MCF 10A (cell line): Measurements from ENCODE around the gene ZDHHC8. TPM values are rescaled to one million over a fixed set of nuclear protein-coding genes. Genes with fewer than 3 reads are reported as not detected.

Experiments
- BruUV-seq: library from RNA; stranded (reverse); fragments of 400-500 nt; replicated peaks from 2 replicates; lab custom pipeline; 2021; lab: Mats Ljungman, UMichigan
- CTCF ChIA-PET: fragments of 300-600 bp; sonication (Branson Sonifier 250); formaldehyde crosslinking; extraction: SDS; loops from one replicate; lab custom pipeline; 2021; ENCODE audit warnings: antibody characterized with exemption, inconsistent platforms; lab: Yijun Ruan, JAX
- POLR2A ChIA-PET: fragments of 300-600, 350-650 bp; sonication (Branson Sonifier 250); formaldehyde crosslinking; extraction: SDS; loops from one replicate; lab custom pipeline; 2020; ENCODE audit warnings: antibody characterized with exemption, inconsistent platforms; lab: Yijun Ruan, JAX
- DNase-seq: peaks from one replicate; pipeline ENCODE4 v3.0.0-alpha.2; 2018; ENCODE audit not compliant: unreplicated experiment
- H3K27ac Mint-ChIP-seq: one replicate; pipeline ENCODE4 v1.8.0; 2022; ENCODE audit warnings: mild to moderate bottlenecking, low read depth, mixed read lengths; ENCODE audit not compliant: unreplicated experiment
- H3K27me3 Mint-ChIP-seq: one replicate; pipeline ENCODE4 v1.8.0; 2022; ENCODE audit warnings: mixed read lengths; ENCODE audit not compliant: insufficient read depth, unreplicated experiment
- H3K36me3 Mint-ChIP-seq: one replicate; pipeline ENCODE4 v1.8.0; 2022; ENCODE audit warnings: mild to moderate bottlenecking, moderate library complexity, mixed read lengths; ENCODE audit not compliant: insufficient read depth, unreplicated experiment
- H3K4me1 Mint-ChIP-seq: one replicate; pipeline ENCODE4 v1.8.0; 2022; ENCODE audit warnings: mixed read lengths; ENCODE audit not compliant: insufficient read depth, unreplicated experiment
- H3K4me3 Mint-ChIP-seq: one replicate; pipeline ENCODE4 v1.8.0; 2022; ENCODE audit warnings: mild to moderate bottlenecking, moderate library complexity, mixed read lengths; ENCODE audit not compliant: unreplicated experiment
- H3K9me3 Mint-ChIP-seq: one replicate; pipeline ENCODE4 v1.8.0; 2022; ENCODE audit warnings: mixed read lengths; ENCODE audit not compliant: unreplicated experiment
- intact Hi-C: fragments of 100-400 bp; cut with micrococcal nuclease; formaldehyde crosslinking; loops from 2 replicates; pipeline ENCODE4 v1.14.1; 2022
- total RNA-seq: library from RNA; stranded (reverse); gene quantifications from 2 replicates; pipeline ENCODE4 v1.2.3, GENCODE V29; 2022
- TF ChIP-seq, protein P1 (sequence below): fragments of 200-600 bp; IDR thresholded peaks from one replicate; pipeline ENCODE4 v1.8.0; 2022; ENCODE audit warnings: antibody characterized with exemption, mild to moderate bottlenecking; ENCODE audit not compliant: unreplicated experiment

ZDHHC8 gene
- total RNA-seq, 1 experiment from 2014 or later = 44.8 TPM

DNA sequence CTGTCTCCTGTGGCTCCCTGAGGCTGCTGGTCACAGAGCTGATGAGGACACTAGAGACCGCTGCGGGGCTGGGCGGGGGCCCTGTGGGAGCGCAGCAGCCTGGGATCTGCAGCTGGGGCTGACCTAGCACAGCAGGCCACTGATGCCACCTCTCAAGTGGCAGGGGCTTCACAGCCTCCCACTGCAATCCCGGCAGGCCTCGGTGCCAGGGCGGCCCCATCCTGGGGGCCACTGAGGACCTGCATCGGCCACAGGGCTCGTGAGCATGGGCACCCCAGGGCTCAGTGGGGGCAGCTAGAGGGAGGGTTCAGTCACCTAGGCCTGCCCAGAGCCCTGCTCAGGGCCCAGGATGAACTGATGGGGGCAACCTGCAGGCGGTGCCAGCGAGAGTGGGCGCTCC is 33.8 kb downstream of the ZDHHC8 start:
- intact Hi-C loops = no loop called here
- Mint-ChIP-seq H3K4me1 (no peaks in the 10 kb centered on the region), H3K36me3 (no peaks in the 10 kb centered on the region), H3K27me3 (no peaks in the 10 kb centered on the region), H3K4me3 (no peak overlapping the region), H3K9me3 (no peaks in the 10 kb centered on the region), H3K27ac (no peak overlapping the region)
- POLR2A ChIA-PET = no interaction called here
- BruUV-seq = no TSS peak
- no peak for DNase-seq
- CTCF ChIA-PET = no interaction called here
- TF ChIP-seq, protein P1, sequence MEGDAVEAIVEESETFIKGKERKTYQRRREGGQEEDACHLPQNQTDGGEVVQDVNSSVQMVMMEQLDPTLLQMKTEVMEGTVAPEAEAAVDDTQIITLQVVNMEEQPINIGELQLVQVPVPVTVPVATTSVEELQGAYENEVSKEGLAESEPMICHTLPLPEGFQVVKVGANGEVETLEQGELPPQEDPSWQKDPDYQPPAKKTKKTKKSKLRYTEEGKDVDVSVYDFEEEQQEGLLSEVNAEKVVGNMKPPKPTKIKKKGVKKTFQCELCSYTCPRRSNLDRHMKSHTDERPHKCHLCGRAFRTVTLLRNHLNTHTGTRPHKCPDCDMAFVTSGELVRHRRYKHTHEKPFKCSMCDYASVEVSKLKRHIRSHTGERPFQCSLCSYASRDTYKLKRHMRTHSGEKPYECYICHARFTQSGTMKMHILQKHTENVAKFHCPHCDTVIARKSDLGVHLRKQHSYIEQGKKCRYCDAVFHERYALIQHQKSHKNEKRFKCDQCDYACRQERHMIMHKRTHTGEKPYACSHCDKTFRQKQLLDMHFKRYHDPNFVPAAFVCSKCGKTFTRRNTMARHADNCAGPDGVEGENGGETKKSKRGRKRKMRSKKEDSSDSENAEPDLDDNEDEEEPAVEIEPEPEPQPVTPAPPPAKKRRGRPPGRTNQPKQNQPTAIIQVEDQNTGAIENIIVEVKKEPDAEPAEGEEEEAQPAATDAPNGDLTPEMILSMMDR = no peak

DNA sequence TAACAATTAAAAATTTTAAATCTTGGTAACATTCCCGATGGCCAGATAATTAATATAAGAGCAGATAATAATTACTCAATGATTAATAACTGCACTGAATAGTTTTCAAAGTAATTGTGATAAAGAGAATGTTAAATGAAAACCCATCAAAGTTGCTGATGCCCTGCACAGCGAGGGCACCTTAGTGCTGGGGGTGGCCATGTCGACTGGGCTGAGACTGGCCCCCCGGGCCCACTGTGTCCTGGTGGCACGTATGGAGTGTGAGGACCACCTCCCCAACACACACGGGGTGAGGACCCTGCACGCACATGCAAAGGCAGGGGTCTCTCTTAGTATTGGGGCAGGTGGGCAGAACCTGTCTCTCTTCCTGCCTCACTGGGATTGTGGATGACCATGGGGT is 34.3 kb downstream of the ZDHHC8 start:
- no peak overlapping the region for H3K27ac Mint-ChIP-seq
- ChIA-PET CTCF (interaction anchor here (1.1 kb wide), 1 partner anchor 9 kb away, joined by 3 read pairs; no protein-coding TSS in a partner anchor), POLR2A (no interaction called here)
- no peak overlapping the region for H3K4me3 Mint-ChIP-seq
- DNase-seq = no peak
- H3K4me1 Mint-ChIP-seq = no peaks in the 10 kb centered on the region
- TF ChIP-seq, protein P1 = no peak
- no peaks in the 10 kb centered on the region for H3K27me3 Mint-ChIP-seq
- BruUV-seq = no TSS peak
- H3K36me3 Mint-ChIP-seq = no peaks in the 10 kb centered on the region
- intact Hi-C loops = no loop called here
- no peaks in the 10 kb centered on the region for H3K9me3 Mint-ChIP-seq

DNA sequence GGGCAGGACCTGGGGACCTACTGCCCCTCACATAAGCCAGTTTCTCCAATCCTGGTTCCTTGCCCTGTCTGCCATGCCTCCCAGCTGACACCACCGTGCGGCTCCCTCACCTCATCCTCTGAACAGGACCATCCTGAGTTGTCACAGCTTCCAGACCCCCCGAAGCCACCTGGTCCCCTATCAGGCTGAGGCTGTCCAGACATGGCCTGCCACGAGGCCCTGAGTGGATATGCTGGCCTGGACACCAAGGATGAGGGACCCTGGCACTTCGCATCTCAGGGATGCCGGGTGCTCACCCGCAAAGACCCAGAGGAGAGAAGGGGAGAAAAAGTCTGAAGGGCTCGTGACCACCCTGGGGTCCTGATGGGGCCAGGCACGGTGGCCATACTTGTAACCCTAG is 35.1 kb downstream of the ZDHHC8 start:
- BruUV-seq = no TSS peak
- POLR2A ChIA-PET = no interaction called here
- Mint-ChIP-seq H3K4me1 (no peaks in the 10 kb centered on the region), H3K4me3 (no peak overlapping the region), H3K27ac (no peak overlapping the region), H3K27me3 (no peaks in the 10 kb centered on the region), H3K36me3 (no peaks in the 10 kb centered on the region), H3K9me3 (no peaks in the 10 kb centered on the region)
- CTCF ChIA-PET = interaction anchor here (1.1 kb wide), 1 partner anchor 9 kb away, joined by 3 read pairs; no protein-coding TSS in a partner anchor
- TF ChIP-seq, protein P1 = no peak
- intact Hi-C loops = no loop called here
- no peak for DNase-seq

DNA sequence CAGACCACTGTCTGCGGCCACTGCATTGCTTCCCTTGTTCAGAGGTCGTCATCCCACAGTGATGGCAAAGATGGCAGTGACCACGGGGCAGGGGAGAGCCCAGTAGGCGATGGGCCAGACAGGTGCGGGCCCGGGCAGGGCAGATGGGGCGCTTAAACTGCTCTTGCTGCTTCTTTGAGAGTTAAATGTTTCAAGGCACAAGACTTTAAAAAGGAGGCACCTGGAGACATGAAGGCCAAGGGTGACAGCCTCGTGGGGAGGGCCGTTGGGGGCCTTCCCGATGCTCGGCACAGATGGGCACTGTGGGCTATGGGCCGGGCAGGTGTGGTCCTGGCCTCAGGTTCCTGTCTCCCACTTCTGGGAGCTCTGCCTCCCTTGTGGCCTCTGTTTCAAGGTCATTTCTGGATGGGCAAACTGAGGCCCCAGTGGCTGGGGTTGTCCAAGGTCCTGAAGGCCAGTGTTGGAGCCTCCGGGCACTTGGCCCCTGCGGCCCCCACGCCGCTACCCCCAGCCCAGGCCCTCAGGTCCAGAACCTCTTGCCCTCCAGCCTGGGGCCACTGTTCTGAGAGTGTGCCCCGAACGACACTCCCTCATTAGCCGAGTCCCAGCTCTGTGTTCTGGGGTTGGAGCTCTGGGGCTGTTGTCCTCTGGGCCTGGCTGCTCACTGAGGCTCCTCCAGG is 36.2 kb downstream of the ZDHHC8 start:
- POLR2A ChIA-PET = no interaction called here
- Mint-ChIP-seq H3K4me3 (no peak overlapping the region), H3K27ac (no peak overlapping the region), H3K36me3 (no peaks in the 10 kb centered on the region), H3K9me3 (no peaks in the 10 kb centered on the region), H3K4me1 (no peaks in the 10 kb centered on the region), H3K27me3 (no peaks in the 10 kb centered on the region)
- intact Hi-C loops = no loop called here
- DNase-seq = no peak
- TF ChIP-seq, protein P1 = no peak
- CTCF ChIA-PET = no interaction called here
- no TSS peak for BruUV-seq
